Measurements from ENCODE around the gene GALNT10.

GRCh38 chr5:154271466-154271865 is 80.9 kb downstream of the GALNT10 start:
- no peak for TF ChIP-seq EZH2phosphoT487 (IDR thresholded peaks at IDR 0.05; ENCODE audit: borderline replicate concordance, low read length)
- TF ChIP-seq, protein P1, sequence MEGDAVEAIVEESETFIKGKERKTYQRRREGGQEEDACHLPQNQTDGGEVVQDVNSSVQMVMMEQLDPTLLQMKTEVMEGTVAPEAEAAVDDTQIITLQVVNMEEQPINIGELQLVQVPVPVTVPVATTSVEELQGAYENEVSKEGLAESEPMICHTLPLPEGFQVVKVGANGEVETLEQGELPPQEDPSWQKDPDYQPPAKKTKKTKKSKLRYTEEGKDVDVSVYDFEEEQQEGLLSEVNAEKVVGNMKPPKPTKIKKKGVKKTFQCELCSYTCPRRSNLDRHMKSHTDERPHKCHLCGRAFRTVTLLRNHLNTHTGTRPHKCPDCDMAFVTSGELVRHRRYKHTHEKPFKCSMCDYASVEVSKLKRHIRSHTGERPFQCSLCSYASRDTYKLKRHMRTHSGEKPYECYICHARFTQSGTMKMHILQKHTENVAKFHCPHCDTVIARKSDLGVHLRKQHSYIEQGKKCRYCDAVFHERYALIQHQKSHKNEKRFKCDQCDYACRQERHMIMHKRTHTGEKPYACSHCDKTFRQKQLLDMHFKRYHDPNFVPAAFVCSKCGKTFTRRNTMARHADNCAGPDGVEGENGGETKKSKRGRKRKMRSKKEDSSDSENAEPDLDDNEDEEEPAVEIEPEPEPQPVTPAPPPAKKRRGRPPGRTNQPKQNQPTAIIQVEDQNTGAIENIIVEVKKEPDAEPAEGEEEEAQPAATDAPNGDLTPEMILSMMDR (IDR thresholded peaks at IDR 0.05; ENCODE audit: low read depth, low read length, poor library complexity, severe bottlenecking), result no peak
